ENCODE measurements around the gene LFNG. TPM values are rescaled to one million over a fixed set of nuclear protein-coding genes. Genes with fewer than 3 reads are reported as not detected.

The LFNG gene
- total RNA-seq, 1 donor from 2014 or later = 6.8 TPM

GRCh38 chr7:2566890-2567678 lies 47.5 kb downstream of the LFNG start:
- no peak for DNase-seq (ENCODE audit: low read depth)

GRCh38 chr7:2567679-2568278 lies 48.2 kb downstream of the LFNG start:
- peak; percentile 42 for DNase-seq (ENCODE audit: low read depth)

DNA sequence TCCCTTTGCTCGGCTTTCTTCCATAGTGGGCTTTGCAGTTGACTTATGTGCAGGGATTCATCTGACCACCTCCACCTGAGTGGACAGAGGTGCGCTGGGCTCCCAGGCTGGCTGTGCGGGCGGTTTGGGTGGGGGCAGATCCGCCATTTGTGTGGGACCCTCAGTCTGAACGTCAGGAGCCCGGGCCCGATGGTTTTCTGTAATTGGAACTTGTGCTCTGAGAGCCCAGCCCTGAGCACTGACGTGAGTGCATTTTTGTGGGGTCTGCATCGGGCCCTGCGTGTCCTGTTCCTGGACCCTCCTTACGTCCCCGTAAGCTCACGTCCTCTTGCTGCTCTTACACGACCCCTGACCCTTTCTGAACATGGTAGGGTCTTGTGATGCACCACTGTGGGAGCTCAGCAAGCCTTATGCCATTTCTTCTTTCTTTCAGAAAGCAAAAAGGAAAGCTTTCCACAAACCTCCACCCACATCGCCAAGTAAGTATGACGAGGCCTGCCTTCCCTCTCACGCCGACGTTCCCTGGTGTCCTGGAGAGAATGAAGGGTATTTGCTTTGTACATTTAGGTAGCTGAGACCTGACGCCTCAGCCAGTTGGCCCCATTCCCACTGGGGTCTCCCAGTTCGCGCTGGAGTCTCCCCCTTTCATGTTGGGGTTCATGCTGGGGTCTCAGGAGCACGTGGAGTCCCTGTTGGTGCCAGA lies 49.1 kb downstream of the LFNG start:
- DNase-seq (ENCODE audit: low read depth) = no peak

DNA sequence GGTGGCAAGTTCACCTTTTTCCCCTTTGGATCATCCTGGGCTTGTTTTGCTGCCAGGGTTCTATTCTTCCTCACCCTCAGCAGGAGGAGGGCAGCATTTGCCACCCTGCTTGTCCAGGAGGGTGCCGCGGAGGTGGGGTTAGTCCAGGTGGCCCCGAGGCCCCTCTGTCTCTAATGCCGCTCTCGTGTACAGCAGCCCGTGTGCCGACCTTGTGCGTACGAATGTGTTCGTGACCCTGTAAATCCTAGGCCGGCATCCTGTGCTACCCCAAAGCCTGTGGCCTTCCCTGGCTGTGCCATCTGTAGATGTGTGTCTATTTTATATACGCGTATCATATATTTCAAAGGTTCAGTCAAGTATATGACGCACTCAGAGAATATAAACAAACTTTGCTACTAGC lies 49.8 kb downstream of the LFNG start:
- DNase-seq (ENCODE audit: low read depth) = no peak

DNA sequence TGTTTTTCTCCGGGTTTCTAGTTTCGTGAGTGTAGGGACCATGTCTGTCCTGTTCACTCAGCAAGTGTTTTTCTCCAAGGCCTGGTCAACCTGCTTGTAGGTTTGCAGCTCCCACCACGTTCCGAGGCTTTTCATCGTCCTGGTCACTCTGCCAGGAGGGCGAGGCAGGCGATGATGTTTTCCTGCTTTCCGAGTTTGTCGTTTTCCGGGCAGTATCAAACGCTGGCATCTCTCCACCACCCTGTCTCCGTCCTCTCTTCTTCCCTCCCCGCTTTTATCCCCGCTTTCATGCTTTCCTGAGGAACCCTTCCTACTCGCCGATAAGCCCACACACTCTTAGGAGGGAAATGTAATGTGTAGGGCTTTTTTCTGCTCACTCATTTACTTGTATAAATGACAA lies 50.4 kb downstream of the LFNG start:
- DNase-seq (ENCODE audit: low read depth) = no peak

- DNase-seq (ENCODE audit: low read depth) = no peak
These were observed 51.8 kb downstream of the LFNG start for GRCh38 chr7:2571409-2571808.

- no peak for DNase-seq (ENCODE audit: low read depth)
These were observed 52.7 kb downstream of the LFNG start for GRCh38 chr7:2572101-2572842.

DNA sequence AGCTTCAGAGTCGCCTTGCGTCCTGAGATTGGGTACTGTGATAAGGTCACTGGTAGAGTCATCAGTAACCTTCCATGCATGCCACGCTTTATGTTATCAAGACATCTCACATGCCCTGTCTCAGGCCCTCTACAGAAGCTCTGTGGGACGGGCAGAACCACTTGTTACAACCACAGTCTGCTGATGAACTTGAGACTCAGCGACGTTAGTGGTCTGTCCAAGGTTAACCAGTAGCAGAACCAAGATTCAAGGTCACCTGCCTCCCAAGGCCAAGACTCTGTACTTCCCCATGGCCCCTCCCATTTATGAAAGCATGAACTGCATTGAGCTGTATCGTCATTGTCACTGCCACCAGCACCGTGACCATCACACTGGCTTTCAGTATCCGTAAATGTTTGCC lies 54.2 kb downstream of the LFNG start:
- DNase-seq (ENCODE audit: low read depth) = no peak

DNA sequence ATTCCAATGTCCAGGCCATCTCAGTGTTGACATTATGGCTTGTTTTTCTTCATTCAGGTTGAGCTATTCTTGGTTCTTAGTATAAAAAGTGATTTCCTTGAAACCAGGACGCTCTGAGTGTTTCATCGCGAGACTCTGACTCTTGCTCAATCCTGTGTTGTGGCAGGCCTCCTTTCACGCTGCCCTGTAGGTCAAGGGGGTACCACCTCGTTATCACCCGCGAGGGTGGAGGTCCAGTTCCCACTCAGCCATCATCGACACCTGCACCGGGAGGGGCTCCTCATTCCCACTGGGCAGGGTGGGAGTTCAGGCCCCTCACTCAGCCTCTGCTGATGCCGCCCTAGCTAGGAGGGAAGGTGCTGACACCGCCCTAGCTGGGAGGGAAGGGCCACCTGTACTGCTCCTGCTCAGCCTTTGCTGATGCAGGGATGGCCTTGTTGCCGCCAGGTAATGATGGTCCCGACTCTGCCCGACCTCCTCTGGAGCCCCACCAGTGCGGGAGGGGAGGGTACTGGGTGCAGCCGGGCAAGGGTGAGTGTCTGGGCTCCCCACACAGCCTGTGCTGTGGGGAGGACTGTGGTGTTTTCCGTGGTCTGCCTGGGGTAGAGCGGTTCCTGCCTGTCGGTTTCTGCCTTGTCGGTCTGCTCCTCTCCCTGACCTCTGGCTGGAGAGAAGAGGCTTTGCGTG lies 55.6 kb downstream of the LFNG start:
- no peak for DNase-seq (ENCODE audit: low read depth)

DNA sequence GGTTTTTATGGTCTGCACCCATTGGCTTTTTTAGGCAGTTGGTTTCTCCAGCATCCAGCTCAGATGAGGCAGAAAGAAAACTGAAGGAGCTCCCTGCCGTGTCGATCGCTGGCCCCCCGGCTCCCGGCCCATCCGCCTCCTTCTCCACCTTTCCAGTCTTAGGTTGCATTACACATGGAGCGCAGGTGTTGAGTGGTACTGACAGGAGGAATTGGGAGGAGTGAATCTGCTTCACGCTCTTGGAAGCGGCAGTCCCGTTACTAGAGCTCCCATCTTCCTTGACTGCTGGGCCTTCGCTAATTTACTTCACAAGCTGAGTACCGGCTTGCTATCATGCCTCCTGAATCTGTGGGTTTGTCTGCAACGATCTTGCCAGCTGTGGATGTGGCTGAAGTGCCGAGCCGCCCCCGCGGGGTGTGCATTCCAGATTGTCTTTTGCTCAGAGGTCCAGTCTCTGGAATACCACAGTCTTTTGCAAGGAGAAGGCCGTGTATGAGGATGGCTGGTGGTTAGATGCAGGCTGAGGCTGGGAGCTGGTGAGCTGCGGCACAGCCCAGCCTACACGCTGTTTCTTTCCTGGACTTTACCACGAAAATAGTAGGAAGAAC lies 56.3 kb downstream of the LFNG start:
- peak; percentile 37 for DNase-seq (ENCODE audit: low read depth)

DNA sequence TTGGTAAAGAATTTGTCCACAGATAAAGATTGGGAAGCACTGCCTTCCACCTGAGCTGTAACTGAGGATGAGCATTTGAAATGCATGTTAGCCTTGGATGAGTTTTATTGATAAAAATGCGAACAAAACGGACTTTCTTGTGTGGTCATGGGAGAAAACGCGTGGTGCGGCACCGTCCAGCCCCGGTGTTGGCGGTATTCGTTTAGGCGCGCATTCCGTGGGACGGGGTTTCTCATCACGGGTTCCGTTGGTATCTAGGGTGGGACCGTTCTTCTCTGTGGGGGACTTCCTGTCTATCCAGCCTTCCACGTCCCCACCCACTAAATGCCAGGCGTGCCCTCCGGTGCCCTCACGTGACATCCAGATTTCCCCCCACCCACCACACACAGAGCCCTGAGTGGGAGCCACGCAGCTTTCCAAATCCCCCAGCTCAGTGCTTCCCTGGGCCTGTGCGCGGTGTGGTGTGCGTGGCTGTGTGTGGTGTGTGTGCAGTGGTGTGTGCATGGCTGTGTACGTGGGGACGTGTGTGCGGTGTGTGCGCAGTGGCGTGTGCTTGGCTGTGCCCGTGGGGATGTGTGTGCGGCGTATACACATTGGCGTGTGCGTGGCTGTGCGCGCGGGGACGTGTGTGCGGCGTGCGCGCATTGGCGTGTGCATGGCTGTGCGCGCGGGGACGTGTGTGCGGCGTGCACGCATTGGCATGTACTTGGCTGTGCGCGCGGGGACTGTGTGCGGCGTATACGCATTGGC lies 57.3 kb downstream of the LFNG start:
- no peak for DNase-seq (ENCODE audit: low read depth)

Small RNA genes lying within 50 kb of the gene (microRNA-seq; reads per million reads assigned to microRNA genes)
- not detected for gene MIR4648

Other genes starting within 250 kb of the LFNG start
- 17.3 and 17.9 TPM in 2 replicates for gene SNX8, start 205.3 kb upstream of the LFNG start, total RNA-seq
- gene EIF3B, start 164.9 kb upstream of the LFNG start, total RNA-seq = 226 and 236 TPM in 2 replicates
- 6.8 and 8.6 TPM in 2 replicates for gene CHST12, start 116.2 kb upstream of the LFNG start, total RNA-seq
- not detected in 2 replicates for gene GRIFIN, start 43.4 kb upstream of the LFNG start, total RNA-seq
- 43.1 and 54.9 TPM in 2 replicates for gene BRAT1, start 35.8 kb downstream of the LFNG start, total RNA-seq
- gene IQCE, start 39.2 kb downstream of the LFNG start, total RNA-seq = 12.1 and 13.6 TPM in 2 replicates
- gene TTYH3, start 112.2 kb downstream of the LFNG start, total RNA-seq = 27.6 and 29.1 TPM in 2 replicates
- gene AMZ1, start 168.4 kb downstream of the LFNG start, total RNA-seq = 0.11 TPM in 1 of 2 replicates, not detected in the other

Measured in myocyte (in vitro differentiated cells).